Sigmoid colon (tissue), 4 donors: ENCODE measurements around the gene LHPP.

Experiments used
- EP300 ChIP-seq, 4 donors: sonication (generic); formaldehyde crosslinking; IDR thresholded peaks; one replicate each; pipeline ENCODE4 v1.6.1; 2017; ENCODE audit warnings: antibody characterized with exemption in 4 of 4
- POLR2A ChIP-seq, 2 donors: fragments of 450-650 bp; IDR thresholded peaks; one replicate each; pipeline ENCODE4 v1.6.1; 2016; ENCODE audit warnings: antibody characterized with exemption in 2 of 2, mild to moderate bottlenecking in 2 of 2, moderate library complexity in 2 of 2

GRCh38 chr10:124656113-124656490 lies 194.5 kb downstream of the LHPP start:
- TF ChIP-seq EP300 (IDR thresholded peaks at IDR 0.05) (no peak), POLR2A (IDR thresholded peaks at IDR 0.05) (no peak)
